Measurements from ENCODE around the gene ERVV-1.

The ERVV-1 gene

GRCh38 chr19:53034054-53034453 is 20.3 kb downstream of the ERVV-1 start:
- no peak for DNase-seq

GRCh38 chr19:53034948-53035675 is 21.4 kb downstream of the ERVV-1 start:
- DNase-seq, result no peak

GRCh38 chr19:53037101-53038097 is 23.7 kb downstream of the ERVV-1 start:
- DNase-seq, result no peak

DNA sequence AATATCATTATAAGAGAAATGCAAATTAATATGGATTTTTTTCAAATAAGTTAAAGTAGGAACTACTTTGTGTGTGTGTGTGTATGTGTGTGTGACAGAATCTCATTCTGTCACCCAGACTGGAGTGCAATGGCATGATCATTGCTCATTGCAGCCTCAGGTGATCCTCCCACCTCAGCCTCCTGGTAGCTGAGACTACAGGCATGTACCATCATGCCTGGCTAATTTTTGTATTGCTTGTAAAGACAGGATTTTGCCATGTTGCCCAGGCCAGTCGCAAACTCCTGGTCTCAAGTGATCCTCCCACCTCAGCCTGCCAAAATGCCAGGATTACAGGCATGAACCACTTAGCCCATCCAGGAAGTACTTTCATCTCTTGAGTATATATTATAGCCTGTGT is 27.6 kb downstream of the ERVV-1 start:
- DNase-seq, result no peak

DNA sequence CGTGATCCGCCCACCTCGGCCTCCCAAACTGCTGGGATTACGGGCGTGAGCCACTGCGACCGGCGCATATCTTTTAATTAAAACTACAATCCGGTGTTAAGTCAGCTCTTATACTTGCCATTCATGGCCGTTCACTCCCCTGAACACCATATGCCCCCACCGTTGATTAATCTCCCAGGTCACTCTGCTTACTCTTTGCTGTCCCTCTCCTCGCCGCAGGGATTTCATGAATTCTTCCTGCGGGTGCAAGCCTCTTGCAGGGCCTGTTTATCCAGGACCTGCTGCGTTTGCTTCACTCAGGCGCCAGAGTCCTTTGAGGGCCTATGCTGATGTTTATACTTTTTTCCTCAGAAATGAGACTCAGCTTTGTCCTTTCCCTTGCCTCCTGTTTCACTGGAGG is 31.8 kb downstream of the ERVV-1 start:
- DNase-seq, result no peak

- DNase-seq, result no peak
Measured at GRCh38 chr19:53047379-53047778, 33.7 kb downstream of the ERVV-1 start.

DNA sequence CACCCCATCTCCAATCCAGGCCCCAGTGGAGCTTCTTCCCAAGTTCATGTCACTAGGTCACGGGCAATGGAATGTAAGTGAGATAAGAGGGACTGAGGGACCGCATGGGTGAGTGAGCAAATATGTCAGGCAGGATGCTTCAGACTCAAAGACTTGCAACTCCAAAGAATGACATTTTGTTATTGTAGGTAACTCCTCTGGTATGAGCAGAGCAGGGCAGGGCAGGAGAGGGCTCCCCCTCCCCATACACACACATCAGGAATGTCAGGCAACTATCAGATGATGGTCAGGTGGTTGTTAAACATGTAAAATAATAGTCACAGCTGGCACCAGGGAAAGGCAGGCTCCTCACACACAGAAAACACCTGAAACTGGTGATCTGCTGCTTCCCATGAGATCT is 41.4 kb downstream of the ERVV-1 start:
- no peak for DNase-seq

- DNase-seq, result no peak
Measured at GRCh38 chr19:53057904-53058580, 44.3 kb downstream of the ERVV-1 start.
